ENCODE results near the gene SDK1.

- TF ChIP-seq BCL3 (IDR thresholded peaks at IDR 0.05): no peak
- no peak for TF ChIP-seq CTCF (IDR thresholded peaks at IDR 0.05)
- no peak for TF ChIP-seq PHF8 (IDR thresholded peaks at IDR 0.05; ENCODE audit: borderline replicate concordance, low read depth)
- TF ChIP-seq ESRRA (IDR thresholded peaks at IDR 0.05; ENCODE audit: borderline replicate concordance, low read length): no peak
- no peak for TF ChIP-seq BHLHE40 (IDR thresholded peaks at IDR 0.05; ENCODE audit: low read depth, low read length)
- TF ChIP-seq MYC (IDR thresholded peaks at IDR 0.05; ENCODE audit: borderline replicate concordance, low read length): no peak
- TF ChIP-seq MAFK (IDR thresholded peaks at IDR 0.05; ENCODE audit: partially characterized antibody): no peak
- no peak for TF ChIP-seq JUNB (IDR thresholded peaks at IDR 0.05)
- no peak for TF ChIP-seq POLR2A (IDR thresholded peaks at IDR 0.05; ENCODE audit: low read length)
- TF ChIP-seq REST (IDR thresholded peaks at IDR 0.05): no peak
- TF ChIP-seq CHD2 (IDR thresholded peaks at IDR 0.05; ENCODE audit: low read length, partially characterized antibody): no peak
- no peak for TF ChIP-seq ZSCAN20 (CRISPR knock-in tag; IDR thresholded peaks at IDR 0.05)
- TF ChIP-seq FOSL2 (IDR thresholded peaks at IDR 0.05): no peak
- no peak for TF ChIP-seq FOSL2 (CRISPR knock-in tag; IDR thresholded peaks at IDR 0.05)
Observed at GRCh38 chr7:4299431-4299830, 998.4 kb downstream of the SDK1 start.

Data from A549 (cell line).